SW480 (cell line): ENCODE results near the gene ZDHHC18.

ENCODE experiments used
- DNase-seq: peaks from one replicate; pipeline ENCODE4 v3.0.0-alpha.2; 2016; ENCODE audit warnings: low spot score

Gene ZDHHC18

GRCh38 chr1:26826261-26827105, at the start of gene ZDHHC18:
Gene ZDHHC18, plus strand, starts transcription at chr1:26826688. Its CDS starts 117 bp downstream, at chr1:26826805.
- DNase-seq = peak; percentile 41

DNA sequence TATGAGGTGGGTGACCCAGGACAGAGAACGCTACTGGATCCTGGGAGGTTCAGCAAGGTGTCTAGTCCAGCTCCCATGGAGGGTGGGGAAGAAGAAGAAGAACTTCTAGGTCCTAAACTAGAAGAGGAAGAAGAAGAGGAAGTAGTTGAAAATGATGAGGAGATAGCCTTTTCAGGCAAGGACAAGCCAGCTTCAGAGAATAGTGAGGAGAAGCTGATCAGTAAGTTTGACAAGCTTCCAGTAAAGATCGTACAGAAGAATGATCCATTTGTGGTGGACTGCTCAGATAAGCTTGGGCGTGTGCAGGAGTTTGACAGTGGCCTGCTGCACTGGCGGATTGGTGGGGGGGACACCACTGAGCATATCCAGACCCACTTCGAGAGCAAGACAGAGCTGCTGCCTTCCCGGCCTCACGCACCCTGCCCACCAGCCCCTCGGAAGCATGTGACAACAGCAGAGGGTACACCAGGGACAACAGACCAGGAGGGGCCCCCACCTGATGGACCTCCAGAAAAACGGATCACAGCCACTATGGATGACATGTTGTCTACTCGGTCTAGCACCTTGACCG, 47.3 kb upstream of the ZDHHC18 start:
- DNase-seq = no peak

DNA sequence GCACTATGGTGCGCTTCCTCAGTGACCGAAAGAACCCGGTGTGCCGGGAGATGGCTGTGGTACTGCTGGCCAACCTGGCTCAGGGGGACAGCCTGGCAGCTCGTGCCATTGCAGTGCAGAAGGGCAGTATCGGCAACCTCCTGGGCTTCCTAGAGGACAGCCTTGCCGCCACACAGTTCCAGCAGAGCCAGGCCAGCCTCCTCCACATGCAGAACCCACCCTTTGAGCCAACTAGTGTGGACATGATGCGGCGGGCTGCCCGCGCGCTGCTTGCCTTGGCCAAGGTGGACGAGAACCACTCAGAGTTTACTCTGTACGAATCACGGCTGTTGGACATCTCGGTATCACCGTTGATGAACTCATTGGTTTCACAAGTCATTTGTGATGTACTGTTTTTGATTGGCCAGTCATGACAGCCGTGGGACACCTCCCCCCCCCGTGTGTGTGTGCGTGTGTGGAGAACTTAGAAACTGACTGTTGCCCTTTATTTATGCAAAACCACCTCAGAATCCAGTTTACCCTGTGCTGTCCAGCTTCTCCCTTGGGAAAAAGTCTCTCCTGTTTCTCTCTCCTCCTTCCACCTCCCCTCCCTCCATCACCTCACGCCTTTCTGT, 46.0 kb upstream of the ZDHHC18 start:
- DNase-seq = no peak

- DNase-seq = no peak
Observed at GRCh38 chr1:26781206-26781825, 45.2 kb upstream of the ZDHHC18 start.

DNA sequence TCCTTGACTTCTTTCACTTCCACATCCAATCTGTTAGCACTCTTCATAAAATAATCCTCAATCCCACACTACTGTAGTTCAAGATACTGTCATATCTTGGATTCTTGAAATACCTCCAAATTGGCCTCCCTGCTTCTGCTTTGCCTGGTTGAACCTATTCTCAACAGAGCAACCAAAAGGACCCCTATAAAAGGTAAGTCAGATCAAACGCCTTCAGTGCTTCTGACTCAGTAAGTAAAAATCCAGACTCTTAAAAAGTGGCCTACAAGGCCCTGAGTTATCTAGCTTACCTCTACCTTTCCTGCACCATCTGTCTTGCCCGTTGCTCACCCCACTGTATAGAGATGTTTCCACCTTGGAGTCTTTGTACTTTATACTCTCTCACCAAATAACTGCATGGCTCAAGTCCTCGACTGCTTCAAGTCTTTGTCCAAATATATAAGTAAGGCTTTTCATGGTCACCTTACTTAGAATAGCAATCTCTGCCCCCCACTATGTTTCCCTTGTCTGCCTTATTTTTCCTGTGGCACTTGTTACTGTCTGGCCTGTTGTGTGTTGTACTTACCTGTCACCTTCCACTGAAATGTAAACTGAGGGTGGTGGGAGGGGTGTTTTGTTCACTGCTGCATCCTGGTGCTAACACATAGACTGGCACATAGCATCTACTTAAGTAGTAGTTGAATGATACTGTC, 43.8 kb upstream of the ZDHHC18 start:
- no peak for DNase-seq

GRCh38 chr1:26783646-26784022, 42.9 kb upstream of the ZDHHC18 start:
- DNase-seq = no peak

DNA sequence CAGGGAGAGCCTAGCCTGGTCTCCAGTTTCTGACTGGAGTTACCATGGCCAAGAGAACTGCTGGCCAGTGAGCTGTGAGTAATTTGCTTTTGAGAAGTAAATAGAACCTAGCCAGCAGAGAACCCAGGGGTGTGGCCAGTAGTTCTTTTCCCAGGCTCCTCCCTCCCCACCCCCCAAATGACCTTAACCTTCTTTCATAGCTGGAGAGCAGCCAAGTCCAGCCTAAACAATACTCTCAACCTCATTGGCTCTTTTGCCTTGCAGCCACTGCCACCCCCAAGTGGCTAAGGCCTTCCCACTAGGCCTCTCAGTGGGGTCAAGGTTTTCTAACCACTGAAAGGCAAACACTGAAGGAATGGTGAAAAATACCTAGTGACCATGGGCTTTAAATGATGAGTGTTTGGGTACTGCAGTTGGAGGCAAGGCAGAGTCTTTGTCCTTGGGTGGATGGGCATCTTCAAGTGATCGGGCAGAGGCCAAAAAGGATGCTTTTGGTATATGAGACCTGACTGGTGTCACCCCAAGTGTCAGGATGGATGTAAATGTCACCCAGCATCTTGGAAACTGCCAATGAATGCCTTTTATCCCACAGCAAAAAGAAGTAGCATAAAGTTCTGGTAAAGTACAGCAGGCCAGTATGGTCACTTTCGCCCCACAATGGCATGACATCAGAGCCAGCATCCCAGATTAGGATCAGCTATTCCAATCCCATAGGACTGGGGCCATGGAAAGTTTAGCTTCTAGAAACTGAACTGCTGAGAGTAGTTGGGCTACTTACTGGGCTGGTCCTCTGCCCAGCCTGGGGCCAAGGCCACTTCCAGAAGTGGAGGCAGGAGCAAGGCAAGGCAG, 42.2 kb upstream of the ZDHHC18 start:
- DNase-seq = peak; percentile 72

- DNase-seq = no peak
Observed at GRCh38 chr1:26784886-26785285, 41.6 kb upstream of the ZDHHC18 start.

DNA sequence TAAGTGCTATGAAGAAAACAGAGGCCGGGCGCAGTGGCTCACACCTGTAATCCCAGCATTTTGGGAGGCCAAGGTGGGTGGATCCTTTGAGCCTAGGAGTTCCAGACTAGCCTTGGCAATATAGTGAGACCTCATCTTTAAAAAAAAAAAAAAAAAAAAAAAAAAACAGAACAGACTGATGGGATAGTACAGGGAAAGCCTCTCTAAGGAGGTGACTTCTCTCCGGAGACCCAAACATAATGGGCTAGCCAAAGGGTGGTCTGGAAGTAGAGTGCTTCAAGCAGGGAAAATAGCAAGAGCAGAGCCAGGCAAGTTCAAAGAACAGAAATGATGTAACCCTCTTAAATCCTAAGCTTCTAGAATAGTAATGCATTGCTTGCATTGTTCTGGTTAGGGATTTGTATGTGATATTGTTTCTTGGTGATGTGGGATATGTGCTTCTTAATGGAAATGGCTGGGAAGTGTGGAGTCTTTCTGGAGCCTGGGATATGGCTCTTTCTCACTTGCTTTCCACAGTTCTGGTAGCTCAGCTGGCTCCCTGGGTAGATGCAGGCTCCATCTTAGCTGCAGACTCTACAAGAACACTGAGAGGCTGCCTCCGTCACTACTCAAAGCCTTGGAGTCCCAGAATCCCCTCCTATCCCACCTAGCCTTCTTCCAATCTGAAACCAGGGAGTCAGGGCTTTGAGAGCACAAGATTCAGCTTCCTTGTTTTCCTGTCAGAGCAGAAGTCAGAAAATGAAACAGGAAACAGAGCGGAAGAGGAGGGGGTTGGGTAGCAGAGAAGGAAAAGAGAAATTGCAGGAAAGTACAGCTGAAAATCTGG, 40.7 kb upstream of the ZDHHC18 start:
- no peak for DNase-seq

DNA sequence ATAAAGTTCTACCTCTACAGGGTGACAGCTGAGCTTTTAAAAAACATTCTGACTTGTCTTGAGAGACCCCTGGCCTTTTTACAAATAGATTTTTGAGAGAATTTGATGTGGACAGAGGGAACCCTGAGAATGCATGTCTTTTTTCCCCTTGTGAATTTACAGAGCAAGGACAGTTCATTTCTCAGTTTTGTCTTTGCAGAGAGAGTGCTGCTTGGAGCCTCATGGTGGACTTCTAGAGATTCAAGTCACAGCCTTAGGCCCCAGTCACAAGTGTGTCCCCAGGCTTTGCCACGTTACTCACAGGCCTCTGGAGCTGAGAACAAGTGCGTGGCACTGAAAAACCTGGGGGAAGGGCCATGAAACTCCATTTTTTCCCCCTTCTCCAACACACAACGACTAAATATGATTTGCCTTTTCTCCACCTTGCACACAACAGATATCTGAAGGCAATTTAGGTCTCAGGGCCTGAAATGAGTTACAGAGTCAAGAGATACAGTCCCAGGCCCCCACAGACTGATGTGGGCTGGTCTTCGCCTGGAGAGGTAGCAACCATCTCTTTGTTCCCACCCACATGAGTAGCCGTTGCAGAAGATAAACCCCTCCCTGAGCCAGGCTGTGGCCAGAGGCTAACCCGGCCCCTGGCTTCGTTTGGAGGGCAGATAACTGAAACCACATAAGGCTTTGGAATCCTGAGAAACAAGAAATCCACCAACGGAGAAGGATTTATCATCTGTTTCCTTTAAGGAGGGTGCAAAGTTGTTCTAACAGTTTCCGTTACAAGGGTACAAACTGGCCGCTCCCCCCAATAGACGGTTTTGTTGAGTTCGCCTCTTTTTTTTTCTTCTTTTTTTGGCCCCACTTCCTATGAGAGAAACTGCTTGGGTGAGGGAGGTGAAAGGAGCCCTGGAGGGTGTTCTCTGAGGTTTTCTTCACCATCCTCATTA, 39.8 kb upstream of the ZDHHC18 start:
- DNase-seq = peak; percentile 58

DNA sequence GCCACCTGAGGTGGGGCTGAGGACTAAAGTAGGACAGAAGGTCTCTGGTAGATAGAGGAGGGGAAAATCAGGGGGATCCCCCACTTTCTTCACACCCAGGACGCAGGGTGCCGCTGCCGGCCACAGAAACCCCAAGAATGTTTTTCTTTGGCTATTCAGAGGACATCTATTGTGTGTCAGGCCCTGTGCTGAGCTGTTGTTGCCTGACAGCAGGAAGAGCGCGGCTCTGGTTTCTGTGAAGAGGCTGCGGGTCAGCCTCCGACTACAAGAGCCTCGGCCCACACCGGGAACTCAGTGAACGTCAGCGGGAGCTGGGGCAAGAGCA, 39.1 kb upstream of the ZDHHC18 start:
- no peak for DNase-seq

DNA sequence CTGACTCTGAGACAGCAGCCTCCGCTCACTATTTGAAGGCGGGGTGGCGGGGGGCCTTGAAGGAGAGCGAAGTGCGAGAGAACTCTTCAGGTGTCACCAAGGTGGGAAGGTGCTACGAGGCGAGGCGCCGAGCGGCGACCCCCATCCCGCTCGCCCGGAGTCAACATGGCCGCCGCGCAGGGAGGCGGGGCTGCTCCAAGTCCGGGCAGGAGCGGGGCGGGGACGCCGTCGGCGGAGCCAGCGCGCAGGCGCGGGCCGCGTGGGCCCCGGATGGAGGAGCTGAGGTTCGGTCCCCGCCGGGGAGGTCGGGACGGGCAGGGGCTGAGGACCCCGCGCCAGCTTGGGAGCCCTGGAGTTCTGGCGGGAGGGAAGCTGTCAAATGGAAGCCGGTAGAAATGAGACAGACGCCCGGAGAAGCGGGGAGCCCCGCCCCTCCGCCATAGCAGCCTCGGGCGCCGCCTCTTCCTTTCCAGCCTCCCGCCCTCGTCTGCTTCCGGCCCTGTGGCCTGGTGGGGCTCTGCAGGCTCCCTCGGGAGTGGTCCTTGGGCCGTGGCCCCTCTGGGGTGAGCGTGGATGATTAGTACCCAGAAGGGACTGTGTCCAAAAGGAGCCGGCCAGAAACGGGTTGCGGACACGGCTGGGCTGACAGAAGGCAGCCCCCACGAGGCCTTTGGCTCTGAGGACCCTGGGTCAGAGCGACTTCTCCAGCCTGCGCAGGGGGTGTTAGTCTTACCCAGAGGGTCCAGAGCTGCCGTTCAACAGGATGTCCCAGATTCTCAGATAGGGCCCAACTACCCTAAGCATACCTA, 38.6 kb upstream of the ZDHHC18 start, which contains the start of gene PIGV:
Gene PIGV, plus strand, starts transcription at position 245 of the 809 bp plus-strand sequence. CDS start 2,866 bp downstream, outside the sequence.
- peak; percentile 75 for DNase-seq

GRCh38 chr1:26788515-26788785, 38.0 kb upstream of the ZDHHC18 start:
- no peak for DNase-seq

GRCh38 chr1:26788836-26789611, 37.5 kb upstream of the ZDHHC18 start:
- peak; percentile 83 for DNase-seq

GRCh38 chr1:26789612-26789865, 36.9 kb upstream of the ZDHHC18 start:
- no peak for DNase-seq

DNA sequence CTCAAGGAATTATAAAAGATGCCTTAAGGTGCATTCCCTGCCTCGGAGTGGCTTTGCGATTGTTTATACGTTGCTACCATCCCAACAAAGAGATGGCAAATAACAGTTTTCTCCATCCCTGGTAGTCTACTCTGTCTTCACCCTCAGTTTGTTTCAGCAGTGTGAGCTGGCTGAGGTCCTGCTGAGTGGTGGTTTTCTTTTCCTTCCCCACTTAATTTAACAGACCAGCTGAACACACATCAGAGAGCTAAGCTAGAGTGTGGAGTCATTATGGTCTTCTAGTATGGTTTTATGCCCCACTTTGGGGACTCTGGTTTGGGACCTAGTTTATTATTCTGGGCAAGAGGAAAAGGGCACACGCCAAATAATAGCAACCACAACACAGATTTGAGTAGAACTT, 36.6 kb upstream of the ZDHHC18 start:
- no peak for DNase-seq

DNA sequence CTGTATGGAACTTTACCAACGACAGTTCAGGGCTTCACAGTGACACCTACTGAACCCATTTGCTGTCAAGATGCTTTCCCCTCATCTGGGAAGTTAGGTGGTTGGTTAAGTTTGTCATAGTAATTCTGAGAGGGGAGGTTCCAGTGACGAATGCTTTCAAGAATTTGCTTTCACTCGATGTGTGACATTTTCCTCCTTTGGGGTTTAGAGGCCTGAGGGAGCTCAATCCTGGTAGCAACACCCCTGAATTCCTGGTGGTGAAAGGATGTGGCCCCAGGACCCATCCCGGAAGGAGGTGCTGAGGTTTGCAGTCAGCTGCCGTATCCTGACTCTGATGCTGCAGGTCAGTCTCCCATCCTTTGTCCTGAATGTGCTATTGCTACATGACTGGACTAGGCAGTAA, 35.9 kb upstream of the ZDHHC18 start:
- DNase-seq = no peak

GRCh38 chr1:26791148-26791547, 35.3 kb upstream of the ZDHHC18 start:
- DNase-seq = no peak
